GM23338 (cell line): Measurements from ENCODE around the gene ULBP3.

Source experiments
- EZH2 ChIP-seq: fragments of 200-600 bp; sonication (generic); IDR thresholded peaks from one replicate; pipeline ENCODE4 v1.8.0; 2017; ENCODE audit warnings: antibody characterized with exemption, mild to moderate bottlenecking, low read depth; ENCODE audit not compliant: unreplicated experiment
- JUNB ChIP-seq: IDR thresholded peaks from one replicate; pipeline ENCODE4 v1.6.1; 2016; ENCODE audit warnings: antibody characterized with exemption; ENCODE audit not compliant: unreplicated experiment
- ZNF331 ChIP-seq: fragments of 250-450 bp; sonication (Bioruptor Pico); IDR thresholded peaks from 2 replicates; pipeline ENCODE4 v1.5.0; 2020; ENCODE audit warnings: low read depth, mild to moderate bottlenecking, moderate library complexity
- TF ChIP-seq, protein P1 (sequence below), 2 experiments: fragments of 200-600 bp in 1 of 2; sonication (generic) in 1 of 2; conservative IDR thresholded peaks; 2 replicates each; pipeline versions ENCODE4 v1.5.1 to v1.6.1; 2016 to 2017; ENCODE audit warnings: antibody characterized with exemption in 2 of 2, low read depth in 2 of 2, mild to moderate bottlenecking in 2 of 2, moderate library complexity in 1 of 2

DNA sequence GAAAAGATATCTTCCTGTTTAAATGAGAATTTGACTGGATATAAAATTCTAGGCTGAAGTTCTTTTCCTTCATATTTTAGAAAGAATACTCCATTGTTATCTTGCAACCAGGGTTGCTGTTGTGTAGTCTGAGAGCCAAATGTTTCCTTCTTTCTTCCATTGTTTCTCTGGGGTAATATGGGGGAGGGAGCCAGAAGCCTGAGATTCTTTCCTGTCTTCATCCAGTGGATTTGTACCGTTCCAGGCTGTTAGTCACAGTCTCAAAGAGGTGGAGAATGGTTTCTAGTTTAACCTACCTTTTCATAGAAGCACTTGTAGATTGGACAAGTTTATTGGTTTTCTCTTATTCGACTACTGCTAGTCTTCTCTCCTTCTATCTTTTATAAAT lies 6.1 kb upstream of the ULBP3 start:
- TF ChIP-seq EZH2 (no peak), ZNF331 (CRISPR knock-in tag) (no peak), JUNB (no peak)
- TF ChIP-seq, protein P1, sequence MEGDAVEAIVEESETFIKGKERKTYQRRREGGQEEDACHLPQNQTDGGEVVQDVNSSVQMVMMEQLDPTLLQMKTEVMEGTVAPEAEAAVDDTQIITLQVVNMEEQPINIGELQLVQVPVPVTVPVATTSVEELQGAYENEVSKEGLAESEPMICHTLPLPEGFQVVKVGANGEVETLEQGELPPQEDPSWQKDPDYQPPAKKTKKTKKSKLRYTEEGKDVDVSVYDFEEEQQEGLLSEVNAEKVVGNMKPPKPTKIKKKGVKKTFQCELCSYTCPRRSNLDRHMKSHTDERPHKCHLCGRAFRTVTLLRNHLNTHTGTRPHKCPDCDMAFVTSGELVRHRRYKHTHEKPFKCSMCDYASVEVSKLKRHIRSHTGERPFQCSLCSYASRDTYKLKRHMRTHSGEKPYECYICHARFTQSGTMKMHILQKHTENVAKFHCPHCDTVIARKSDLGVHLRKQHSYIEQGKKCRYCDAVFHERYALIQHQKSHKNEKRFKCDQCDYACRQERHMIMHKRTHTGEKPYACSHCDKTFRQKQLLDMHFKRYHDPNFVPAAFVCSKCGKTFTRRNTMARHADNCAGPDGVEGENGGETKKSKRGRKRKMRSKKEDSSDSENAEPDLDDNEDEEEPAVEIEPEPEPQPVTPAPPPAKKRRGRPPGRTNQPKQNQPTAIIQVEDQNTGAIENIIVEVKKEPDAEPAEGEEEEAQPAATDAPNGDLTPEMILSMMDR (conservative IDR thresholded peaks at IDR 0.05; ENCODE audit: low read depth in 2 of 2): no peak
